GM19328 (cell line): Measurements from ENCODE around the gene ANKDD1A.

ENCODE experiments used
- ATAC-seq: cut with Tn5 transposase; IDR thresholded peaks from one replicate; pipeline ENCODE4 v1.9.1; 2021; ENCODE audit warnings: mild to moderate bottlenecking, moderate library complexity; ENCODE audit not compliant: unreplicated experiment

ANKDD1A gene

GRCh38 chr15:64911311-64912186, at the start of gene ANKDD1A:
ANKDD1A (plus strand) TSS chr15:64911902; CDS start chr15:64911931, 29 bp downstream.
- ATAC-seq: peak; percentile 54

- no peak for ATAC-seq
These were observed 49.7 kb upstream of the ANKDD1A start for GRCh38 chr15:64861960-64862359.

GRCh38 chr15:64862408-64862807, 49.3 kb upstream of the ANKDD1A start:
- ATAC-seq: no peak

GRCh38 chr15:64864068-64864467, 47.6 kb upstream of the ANKDD1A start:
- ATAC-seq: no peak

- no peak for ATAC-seq
These were observed 46.3 kb upstream of the ANKDD1A start for GRCh38 chr15:64865126-64865997.

GRCh38 chr15:64865998-64866520, 45.6 kb upstream of the ANKDD1A start:
- ATAC-seq: no peak

- no peak for ATAC-seq
These were observed 42.2 kb upstream of the ANKDD1A start for GRCh38 chr15:64869501-64869900.

- ATAC-seq: no peak
These were observed 41.3 kb upstream of the ANKDD1A start for GRCh38 chr15:64870353-64870752.

- no peak for ATAC-seq
These were observed 36.0 kb upstream of the ANKDD1A start for GRCh38 chr15:64875641-64876223.

- ATAC-seq: no peak
These were observed 34.3 kb upstream of the ANKDD1A start for GRCh38 chr15:64877435-64877834.

GRCh38 chr15:64878705-64879104, 33.0 kb upstream of the ANKDD1A start:
- ATAC-seq: no peak

- ATAC-seq: no peak
These were observed 28.6 kb upstream of the ANKDD1A start for GRCh38 chr15:64883100-64883581.

- no peak for ATAC-seq
These were observed 27.6 kb upstream of the ANKDD1A start for GRCh38 chr15:64883997-64884511.

GRCh38 chr15:64884679-64885078, 27.0 kb upstream of the ANKDD1A start:
- ATAC-seq: no peak

- no peak for ATAC-seq
These were observed 23.4 kb upstream of the ANKDD1A start for GRCh38 chr15:64888336-64888735.

GRCh38 chr15:64891561-64891960, 20.1 kb upstream of the ANKDD1A start:
- ATAC-seq: no peak

- ATAC-seq: no peak
These were observed 18.8 kb upstream of the ANKDD1A start for GRCh38 chr15:64892847-64893403.

GRCh38 chr15:64893481-64894394, 18.0 kb upstream of the ANKDD1A start:
- ATAC-seq: peak; percentile 64

GRCh38 chr15:64894395-64895056, 17.2 kb upstream of the ANKDD1A start:
- peak; percentile 32 for ATAC-seq
